Activated T-cell treated with anti-CD3 and anti-CD28 coated beads, Interleukin-2, amount 50 U/mL, for 4 hours (primary cell): Measurements from ENCODE around the gene ZBTB8OS. TPM values are rescaled to one million over a fixed set of nuclear protein-coding genes. Genes with fewer than 3 reads are reported as not detected.
"Not testable (repeated sequence)": the region's sequence is repeated elsewhere in the genome, so short reads cannot be mapped to it uniquely, and the experiment has no call there.

Experiments used
- ATAC-seq, 2 donors: fragments of 200-7000 bp; cut with Tn5 transposase; one replicate each; pipeline ENCODE4 v1.10.0; 2021
- DNase-seq: peaks from one replicate; pipeline ENCODE4 v3.0.0-alpha.2; 2020
- H3K27me3 Mint-ChIP-seq: one replicate; pipeline ENCODE4 v1.8.0; 2021; ENCODE audit warnings: low read depth, mixed read lengths
- H3K36me3 Mint-ChIP-seq: one replicate; pipeline ENCODE4 v1.8.0; 2022; ENCODE audit warnings: mixed read lengths; ENCODE audit not compliant: insufficient read depth
- H3K4me1 Mint-ChIP-seq: one replicate; pipeline ENCODE4 v1.8.0; 2021; ENCODE audit warnings: low read depth, mixed read lengths
- H3K4me3 Mint-ChIP-seq: one replicate; pipeline ENCODE4 v1.8.0; 2021; ENCODE audit warnings: mild to moderate bottlenecking, moderate library complexity, mixed read lengths
- H3K9me3 Mint-ChIP-seq: one replicate; pipeline ENCODE4 v1.8.0; 2021; ENCODE audit warnings: mixed read lengths
- total RNA-seq, 3 donors: library from RNA; stranded (reverse); gene quantifications; one replicate each; pipeline ENCODE4 v1.2.1, GENCODE V29; 2021

ZBTB8OS gene
- total RNA-seq, 3 donors from 2014 or later = 54.2 to 66.4 (median 54.6) TPM

GRCh38 chr1:32668716-32669115 is 18.4 kb upstream of the ZBTB8OS start:
- H3K9me3 Mint-ChIP-seq, ATAC-seq, H3K27me3 Mint-ChIP-seq, H3K4me1 Mint-ChIP-seq, H3K4me3 Mint-ChIP-seq, DNase-seq: not testable (repeated sequence)
- peaks cover 47% of the 10 kb centered on the region for H3K36me3 Mint-ChIP-seq

GRCh38 chr1:32666901-32667566 is 16.7 kb upstream of the ZBTB8OS start:
- no peaks in the 10 kb centered on the region for H3K27me3 Mint-ChIP-seq
- no peak overlapping the region for H3K4me3 Mint-ChIP-seq
- DNase-seq (no peak), ATAC-seq (no peak)
- no peaks in the 10 kb centered on the region for H3K9me3 Mint-ChIP-seq
- peaks cover 6% of the 10 kb centered on the region for H3K4me1 Mint-ChIP-seq
- H3K36me3 Mint-ChIP-seq = peaks cover 38% of the 10 kb centered on the region

GRCh38 chr1:32665915-32666314 is 15.6 kb upstream of the ZBTB8OS start:
- Mint-ChIP-seq H3K4me1 (peaks cover 6% of the 10 kb centered on the region), H3K36me3 (peaks cover 41% of the 10 kb centered on the region), H3K9me3 (no peaks in the 10 kb centered on the region), H3K4me3 (no peak overlapping the region), H3K27me3 (no peaks in the 10 kb centered on the region)
- ATAC-seq (no peak), DNase-seq (no peak)

GRCh38 chr1:32659581-32659980 is 9.2 kb upstream of the ZBTB8OS start:
- no peak for DNase-seq
- Mint-ChIP-seq H3K27me3 (no peaks in the 10 kb centered on the region), H3K9me3 (no peaks in the 10 kb centered on the region), H3K36me3 (peaks cover 55% of the 10 kb centered on the region), H3K4me1 (peaks cover 32% of the 10 kb centered on the region), H3K4me3 (no peak overlapping the region)
- ATAC-seq = no peak

- ATAC-seq = no peak
- Mint-ChIP-seq H3K4me1 (peaks cover 54% of the 10 kb centered on the region), H3K9me3 (no peaks in the 10 kb centered on the region), H3K4me3 (peak overlapping the region; percentile 99), H3K36me3 (peaks cover 41% of the 10 kb centered on the region), H3K27me3 (no peaks in the 10 kb centered on the region)
- DNase-seq = no peak
These were observed 2.1 kb upstream of the ZBTB8OS start for GRCh38 chr1:32652244-32652962.

- DNase-seq = no peak
- Mint-ChIP-seq H3K36me3 (peaks cover 33% of the 10 kb centered on the region), H3K4me3 (peak overlapping the region; percentile 99), H3K27me3 (no peaks in the 10 kb centered on the region), H3K4me1 (peaks cover 48% of the 10 kb centered on the region), H3K9me3 (no peaks in the 10 kb centered on the region)
- ATAC-seq = peak; percentile 3 to 6
These were observed 1.2 kb upstream of the ZBTB8OS start for GRCh38 chr1:32651461-32652073.

- Mint-ChIP-seq H3K9me3 (no peaks in the 10 kb centered on the region), H3K27me3 (no peaks in the 10 kb centered on the region), H3K4me1 (peaks cover 48% of the 10 kb centered on the region), H3K4me3 (peak within 1 kb of the TSS; percentile 99), H3K36me3 (peaks cover 33% of the 10 kb centered on the region)
- ATAC-seq = peak; percentile 91
- DNase-seq = peak; percentile 99
These were observed 556 bp upstream of the ZBTB8OS start, which contains the start of gene RBBP4 for GRCh38 chr1:32650752-32651460. Gene RBBP4, plus strand, starts transcription at chr1:32651208. Its CDS starts 99 bp downstream, at chr1:32651307.

GRCh38 chr1:32647308-32648134 is 2.8 kb downstream of the ZBTB8OS start:
- Mint-ChIP-seq H3K36me3 (peaks cover 13% of the 10 kb centered on the region), H3K4me3 (peak overlapping the region; percentile 99), H3K9me3 (no peaks in the 10 kb centered on the region), H3K4me1 (peaks cover 26% of the 10 kb centered on the region), H3K27me3 (no peaks in the 10 kb centered on the region)
- DNase-seq (peak; percentile 11), ATAC-seq (no peak)

GRCh38 chr1:32644426-32644825 is 5.9 kb downstream of the ZBTB8OS start:
- ATAC-seq = no peak
- Mint-ChIP-seq H3K4me3 (no peak overlapping the region), H3K4me1 (peaks cover 15% of the 10 kb centered on the region), H3K27me3 (no peaks in the 10 kb centered on the region), H3K36me3 (peaks cover 5% of the 10 kb centered on the region), H3K9me3 (no peaks in the 10 kb centered on the region)
- no peak for DNase-seq

- H3K4me1 Mint-ChIP-seq, H3K4me3 Mint-ChIP-seq, ATAC-seq, DNase-seq, H3K9me3 Mint-ChIP-seq, H3K36me3 Mint-ChIP-seq, H3K27me3 Mint-ChIP-seq: not testable (repeated sequence)
These were observed 8.0 kb downstream of the ZBTB8OS start for GRCh38 chr1:32642292-32642827.

GRCh38 chr1:32639489-32640075 is 10.8 kb downstream of the ZBTB8OS start:
- H3K9me3 Mint-ChIP-seq = no peaks in the 10 kb centered on the region
- H3K4me3 Mint-ChIP-seq = no peak overlapping the region
- ATAC-seq = no peak
- no peaks in the 10 kb centered on the region for H3K27me3 Mint-ChIP-seq
- peaks cover 13% of the 10 kb centered on the region for H3K4me1 Mint-ChIP-seq
- H3K36me3 Mint-ChIP-seq = peaks cover 15% of the 10 kb centered on the region
- DNase-seq = no peak

- H3K36me3 Mint-ChIP-seq = peaks cover 29% of the 10 kb centered on the region
- H3K4me3 Mint-ChIP-seq = no peak overlapping the region
- ATAC-seq = no peak
- H3K27me3 Mint-ChIP-seq = no peaks in the 10 kb centered on the region
- no peak for DNase-seq
- no peaks in the 10 kb centered on the region for H3K9me3 Mint-ChIP-seq
- H3K4me1 Mint-ChIP-seq = peaks cover 17% of the 10 kb centered on the region
These were observed 13.3 kb downstream of the ZBTB8OS start for GRCh38 chr1:32636914-32637645.
